HepG2 (cell line): ENCODE measurements around the gene CDC42EP1. TPM values are rescaled to one million over a fixed set of nuclear protein-coding genes. Genes with fewer than 3 reads are reported as not detected.

Source experiments
- GTF2F1 ChIP-seq: fragments of 150-350 bp; IDR thresholded peaks from 2 replicates; pipeline ENCODE4 v1.6.1; 2014; ENCODE audit warnings: low read length
- JARID2 ChIP-seq: sonication (generic); formaldehyde crosslinking; IDR thresholded peaks from 2 replicates; pipeline ENCODE4 v1.8.1; 2023; ENCODE audit warnings: missing genetic modification reagents, inconsistent platforms; ENCODE audit not compliant: insufficient replicate concordance
- PAF1 ChIP-seq: IDR thresholded peaks from 2 replicates; pipeline ENCODE4 v1.6.1; 2016; ENCODE audit warnings: missing genetic modification reagents, missing compliant biosample characterization
- RBAK ChIP-seq: sonication (generic); formaldehyde crosslinking; IDR thresholded peaks from 2 replicates; pipeline ENCODE4 v1.5.1; 2020; ENCODE audit warnings: mild to moderate bottlenecking, missing genetic modification reagents
- SMAD3 ChIP-seq: sonication (generic); formaldehyde crosslinking; IDR thresholded peaks from 2 replicates; pipeline ENCODE4 v1.4.0; 2020; ENCODE audit warnings: missing genetic modification reagents
- ZNF552 ChIP-seq: sonication (generic); formaldehyde crosslinking; IDR thresholded peaks from 2 replicates; pipeline ENCODE4 v1.9.0; 2022; ENCODE audit warnings: missing genetic modification reagents, mild to moderate bottlenecking, borderline replicate concordance
- ZNF841 ChIP-seq: sonication (generic); formaldehyde crosslinking; IDR thresholded peaks from 2 replicates; pipeline ENCODE4 v1.8.1; 2023; ENCODE audit warnings: missing genetic modification reagents, borderline replicate concordance
- polyA plus RNA-seq, 8 experiments: library from polyadenylated mRNA; depleted of rRNA in 3 of 8; stranded (reverse) in 7 of 8; unstranded in 1 of 8; fragments of >200 nt; fragmentation: Illumina TruSeq in 4 of 8; extraction: Trizol in 4 of 8; gene quantifications; 2 replicates each; pipeline versions ENCODE4 v1.2.1 to v1.2.3, GENCODE V29; 2011 to 2016; ENCODE audit warnings: low read depth in 4 of 8, missing spikeins in 1 of 8, mixed read lengths in 1 of 8; ENCODE audit not compliant: insufficient read depth in 1 of 8
- total RNA-seq, 5 experiments: library from RNA; depleted of rRNA; stranded (reverse); fragments of >200 nt; fragmentation: Illumina TruSeq; extraction: Trizol; gene quantifications; 2 replicates each; pipeline ENCODE4 v1.2.3, GENCODE V29; 2016; ENCODE audit warnings: low read depth in 1 of 5
- TF ChIP-seq, protein P1 (sequence below): sonication (generic); formaldehyde crosslinking; IDR thresholded peaks from 2 replicates; pipeline ENCODE4 v1.4.0; 2020; ENCODE audit warnings: mild to moderate bottlenecking, missing genetic modification reagents
- TF ChIP-seq, protein P2 (sequence below): sonication (generic); formaldehyde crosslinking; IDR thresholded peaks from 2 replicates; pipeline ENCODE4 v1.5.0; 2020; ENCODE audit warnings: mild to moderate bottlenecking, missing genetic modification reagents, borderline replicate concordance
- TF ChIP-seq, protein P3 (sequence below): sonication (generic); formaldehyde crosslinking; IDR thresholded peaks from 2 replicates; pipeline ENCODE4 v1.5.1; 2020; ENCODE audit warnings: mild to moderate bottlenecking, missing genetic modification reagents, borderline replicate concordance
- TF ChIP-seq, protein P4 (sequence below): sonication (generic); formaldehyde crosslinking; IDR thresholded peaks from 2 replicates; pipeline ENCODE4 v1.5.0; 2020; ENCODE audit warnings: missing genetic modification reagents
- TF ChIP-seq, protein P5 (sequence below): sonication (generic); formaldehyde crosslinking; IDR thresholded peaks from 2 replicates; pipeline ENCODE4 v1.4.0; 2020; ENCODE audit warnings: mild to moderate bottlenecking, missing genetic modification reagents

Gene CDC42EP1
- total and polyA plus RNA-seq, 2 of the 13 experiments (the other 11 are each of a cell fraction or from before 2014, with no cell fraction given), result 17.1 to 29.5 TPM

DNA sequence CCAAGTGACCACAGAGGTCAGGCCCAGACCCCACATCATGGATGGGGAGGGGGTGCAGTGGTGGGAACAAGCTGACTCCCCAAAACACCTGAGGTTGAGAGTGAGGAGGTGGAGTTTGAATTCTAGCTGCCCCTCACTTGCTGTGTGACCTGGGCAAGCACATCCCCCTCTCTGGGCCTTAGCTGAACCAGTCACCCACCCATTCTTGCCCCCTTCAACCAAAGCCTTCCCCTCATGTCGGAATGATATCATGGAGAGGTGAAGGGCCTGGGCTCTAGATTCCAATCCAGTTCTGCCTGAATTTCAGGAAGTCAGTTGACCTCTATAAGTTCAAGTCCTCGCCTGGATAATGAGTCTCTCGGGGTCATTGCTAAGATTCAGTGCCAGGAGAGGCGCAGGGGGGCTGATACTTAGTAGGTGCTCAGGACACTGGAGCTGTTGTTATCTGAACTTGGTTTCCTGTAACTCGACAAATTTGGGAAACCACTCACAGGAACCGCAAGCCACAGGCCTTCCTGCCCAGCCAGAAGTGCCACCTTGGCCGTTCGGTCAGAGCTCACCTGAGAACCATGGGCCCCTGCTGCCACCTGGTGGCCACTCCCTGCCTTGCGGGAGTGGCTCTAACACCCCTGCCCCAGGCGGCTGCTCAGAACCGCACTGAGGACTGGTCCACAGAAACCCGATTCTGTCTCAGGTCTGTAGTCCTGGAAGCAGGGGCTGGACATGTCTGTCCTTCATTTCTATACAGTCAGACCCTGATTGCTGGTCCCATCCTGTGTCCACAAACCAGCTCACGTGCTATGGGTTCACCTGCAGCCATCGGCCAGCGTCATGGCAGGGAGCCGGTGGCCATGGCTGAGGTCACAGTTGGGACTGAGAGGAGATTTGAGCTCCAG is 6.9 kb downstream of the CDC42EP1 start (continued):
- TF ChIP-seq, protein P1, sequence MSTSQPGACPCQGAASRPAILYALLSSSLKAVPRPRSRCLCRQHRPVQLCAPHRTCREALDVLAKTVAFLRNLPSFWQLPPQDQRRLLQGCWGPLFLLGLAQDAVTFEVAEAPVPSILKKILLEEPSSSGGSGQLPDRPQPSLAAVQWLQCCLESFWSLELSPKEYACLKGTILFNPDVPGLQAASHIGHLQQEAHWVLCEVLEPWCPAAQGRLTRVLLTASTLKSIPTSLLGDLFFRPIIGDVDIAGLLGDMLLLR (CRISPR knock-in tag), result no peak
- TF ChIP-seq, protein P2, sequence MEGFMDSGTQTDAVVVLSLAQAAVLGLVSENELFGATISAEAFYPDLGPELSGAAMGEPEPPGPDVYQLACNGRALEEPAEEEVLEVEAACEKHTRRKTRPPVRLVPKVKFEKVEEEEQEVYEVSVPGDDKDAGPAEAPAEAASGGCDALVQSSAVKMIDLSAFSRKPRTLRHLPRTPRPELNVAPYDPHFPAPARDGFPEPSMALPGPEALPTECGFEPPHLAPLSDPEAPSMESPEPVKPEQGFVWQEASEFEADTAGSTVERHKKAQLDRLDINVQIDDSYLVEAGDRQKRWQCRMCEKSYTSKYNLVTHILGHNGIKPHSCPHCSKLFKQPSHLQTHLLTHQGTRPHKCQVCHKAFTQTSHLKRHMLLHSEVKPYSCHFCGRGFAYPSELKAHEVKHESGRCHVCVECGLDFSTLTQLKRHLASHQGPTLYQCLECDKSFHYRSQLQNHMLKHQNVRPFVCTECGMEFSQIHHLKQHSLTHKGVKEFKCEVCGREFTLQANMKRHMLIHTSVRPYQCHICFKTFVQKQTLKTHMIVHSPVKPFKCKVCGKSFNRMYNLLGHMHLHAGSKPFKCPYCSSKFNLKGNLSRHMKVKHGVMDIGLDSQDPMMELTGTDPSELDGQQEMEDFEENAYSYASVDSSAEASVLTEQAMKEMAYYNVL, result no peak
- TF ChIP-seq JARID2 (CRISPR knock-in tag), result no peak
- no peak for TF ChIP-seq ZNF552
- TF ChIP-seq, protein P3, sequence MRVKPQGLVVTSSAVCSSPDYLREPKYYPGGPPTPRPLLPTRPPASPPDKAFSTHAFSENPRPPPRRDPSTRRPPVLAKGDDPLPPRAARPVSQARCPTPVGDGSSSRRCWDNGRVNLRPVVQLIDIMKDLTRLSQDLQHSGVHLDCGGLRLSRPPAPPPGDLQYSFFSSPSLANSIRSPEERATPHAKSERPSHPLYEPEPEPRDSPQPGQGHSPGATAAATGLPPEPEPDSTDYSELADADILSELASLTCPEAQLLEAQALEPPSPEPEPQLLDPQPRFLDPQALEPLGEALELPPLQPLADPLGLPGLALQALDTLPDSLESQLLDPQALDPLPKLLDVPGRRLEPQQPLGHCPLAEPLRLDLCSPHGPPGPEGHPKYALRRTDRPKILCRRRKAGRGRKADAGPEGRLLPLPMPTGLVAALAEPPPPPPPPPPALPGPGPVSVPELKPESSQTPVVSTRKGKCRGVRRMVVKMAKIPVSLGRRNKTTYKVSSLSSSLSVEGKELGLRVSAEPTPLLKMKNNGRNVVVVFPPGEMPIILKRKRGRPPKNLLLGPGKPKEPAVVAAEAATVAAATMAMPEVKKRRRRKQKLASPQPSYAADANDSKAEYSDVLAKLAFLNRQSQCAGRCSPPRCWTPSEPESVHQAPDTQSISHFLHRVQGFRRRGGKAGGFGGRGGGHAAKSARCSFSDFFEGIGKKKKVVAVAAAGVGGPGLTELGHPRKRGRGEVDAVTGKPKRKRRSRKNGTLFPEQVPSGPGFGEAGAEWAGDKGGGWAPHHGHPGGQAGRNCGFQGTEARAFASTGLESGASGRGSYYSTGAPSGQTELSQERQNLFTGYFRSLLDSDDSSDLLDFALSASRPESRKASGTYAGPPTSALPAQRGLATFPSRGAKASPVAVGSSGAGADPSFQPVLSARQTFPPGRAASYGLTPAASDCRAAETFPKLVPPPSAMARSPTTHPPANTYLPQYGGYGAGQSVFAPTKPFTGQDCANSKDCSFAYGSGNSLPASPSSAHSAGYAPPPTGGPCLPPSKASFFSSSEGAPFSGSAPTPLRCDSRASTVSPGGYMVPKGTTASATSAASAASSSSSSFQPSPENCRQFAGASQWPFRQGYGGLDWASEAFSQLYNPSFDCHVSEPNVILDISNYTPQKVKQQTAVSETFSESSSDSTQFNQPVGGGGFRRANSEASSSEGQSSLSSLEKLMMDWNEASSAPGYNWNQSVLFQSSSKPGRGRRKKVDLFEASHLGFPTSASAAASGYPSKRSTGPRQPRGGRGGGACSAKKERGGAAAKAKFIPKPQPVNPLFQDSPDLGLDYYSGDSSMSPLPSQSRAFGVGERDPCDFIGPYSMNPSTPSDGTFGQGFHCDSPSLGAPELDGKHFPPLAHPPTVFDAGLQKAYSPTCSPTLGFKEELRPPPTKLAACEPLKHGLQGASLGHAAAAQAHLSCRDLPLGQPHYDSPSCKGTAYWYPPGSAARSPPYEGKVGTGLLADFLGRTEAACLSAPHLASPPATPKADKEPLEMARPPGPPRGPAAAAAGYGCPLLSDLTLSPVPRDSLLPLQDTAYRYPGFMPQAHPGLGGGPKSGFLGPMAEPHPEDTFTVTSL, result no peak
- TF ChIP-seq, protein P4, sequence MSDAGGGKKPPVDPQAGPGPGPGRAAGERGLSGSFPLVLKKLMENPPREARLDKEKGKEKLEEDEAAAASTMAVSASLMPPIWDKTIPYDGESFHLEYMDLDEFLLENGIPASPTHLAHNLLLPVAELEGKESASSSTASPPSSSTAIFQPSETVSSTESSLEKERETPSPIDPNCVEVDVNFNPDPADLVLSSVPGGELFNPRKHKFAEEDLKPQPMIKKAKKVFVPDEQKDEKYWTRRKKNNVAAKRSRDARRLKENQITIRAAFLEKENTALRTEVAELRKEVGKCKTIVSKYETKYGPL (CRISPR knock-in tag), result no peak
- no peak for TF ChIP-seq RBAK (CRISPR knock-in tag)
- no peak for TF ChIP-seq GTF2F1
- TF ChIP-seq PAF1 (CRISPR knock-in tag), result peak; percentile 77
- no peak for TF ChIP-seq ZNF841 (CRISPR knock-in tag)
- TF ChIP-seq, protein P5, sequence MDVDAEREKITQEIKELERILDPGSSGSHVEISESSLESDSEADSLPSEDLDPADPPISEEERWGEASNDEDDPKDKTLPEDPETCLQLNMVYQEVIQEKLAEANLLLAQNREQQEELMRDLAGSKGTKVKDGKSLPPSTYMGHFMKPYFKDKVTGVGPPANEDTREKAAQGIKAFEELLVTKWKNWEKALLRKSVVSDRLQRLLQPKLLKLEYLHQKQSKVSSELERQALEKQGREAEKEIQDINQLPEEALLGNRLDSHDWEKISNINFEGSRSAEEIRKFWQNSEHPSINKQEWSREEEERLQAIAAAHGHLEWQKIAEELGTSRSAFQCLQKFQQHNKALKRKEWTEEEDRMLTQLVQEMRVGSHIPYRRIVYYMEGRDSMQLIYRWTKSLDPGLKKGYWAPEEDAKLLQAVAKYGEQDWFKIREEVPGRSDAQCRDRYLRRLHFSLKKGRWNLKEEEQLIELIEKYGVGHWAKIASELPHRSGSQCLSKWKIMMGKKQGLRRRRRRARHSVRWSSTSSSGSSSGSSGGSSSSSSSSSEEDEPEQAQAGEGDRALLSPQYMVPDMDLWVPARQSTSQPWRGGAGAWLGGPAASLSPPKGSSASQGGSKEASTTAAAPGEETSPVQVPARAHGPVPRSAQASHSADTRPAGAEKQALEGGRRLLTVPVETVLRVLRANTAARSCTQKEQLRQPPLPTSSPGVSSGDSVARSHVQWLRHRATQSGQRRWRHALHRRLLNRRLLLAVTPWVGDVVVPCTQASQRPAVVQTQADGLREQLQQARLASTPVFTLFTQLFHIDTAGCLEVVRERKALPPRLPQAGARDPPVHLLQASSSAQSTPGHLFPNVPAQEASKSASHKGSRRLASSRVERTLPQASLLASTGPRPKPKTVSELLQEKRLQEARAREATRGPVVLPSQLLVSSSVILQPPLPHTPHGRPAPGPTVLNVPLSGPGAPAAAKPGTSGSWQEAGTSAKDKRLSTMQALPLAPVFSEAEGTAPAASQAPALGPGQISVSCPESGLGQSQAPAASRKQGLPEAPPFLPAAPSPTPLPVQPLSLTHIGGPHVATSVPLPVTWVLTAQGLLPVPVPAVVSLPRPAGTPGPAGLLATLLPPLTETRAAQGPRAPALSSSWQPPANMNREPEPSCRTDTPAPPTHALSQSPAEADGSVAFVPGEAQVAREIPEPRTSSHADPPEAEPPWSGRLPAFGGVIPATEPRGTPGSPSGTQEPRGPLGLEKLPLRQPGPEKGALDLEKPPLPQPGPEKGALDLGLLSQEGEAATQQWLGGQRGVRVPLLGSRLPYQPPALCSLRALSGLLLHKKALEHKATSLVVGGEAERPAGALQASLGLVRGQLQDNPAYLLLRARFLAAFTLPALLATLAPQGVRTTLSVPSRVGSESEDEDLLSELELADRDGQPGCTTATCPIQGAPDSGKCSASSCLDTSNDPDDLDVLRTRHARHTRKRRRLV (CRISPR knock-in tag), result no peak
- peak; percentile 37; the same call in 1 of the 2 replicates for TF ChIP-seq SMAD3 (CRISPR knock-in tag)
